ENCODE results near the gene ZNRF2. TPM values are rescaled to one million over a fixed set of nuclear protein-coding genes. Genes with fewer than 3 reads are reported as not detected.

The ZNRF2 gene
- total RNA-seq, 1 donor from 2014 or later: 13.8 TPM

- no peak for TF ChIP-seq CTCF (IDR thresholded peaks at IDR 0.05; ENCODE audit: unreplicated experiment)
- Mint-ChIP-seq H3K9me3 (ENCODE audit: low read depth) (no peaks in the 10 kb centered on the region), H3K4me3 (ENCODE audit: low read depth) (no peak overlapping the region), H3K4me1 (ENCODE audit: low read depth) (peaks cover 19% of the 10 kb centered on the region), H3K27ac (no peak overlapping the region), H3K27me3 (no peaks in the 10 kb centered on the region), H3K36me3 (ENCODE audit: insufficient read depth) (no peaks in the 10 kb centered on the region)
- no peak for DNase-seq (ENCODE audit: low spot score, unreplicated experiment)
Observed at GRCh38 chr7:30312178-30312577, 27.8 kb downstream of the ZNRF2 start.

- Mint-ChIP-seq H3K27me3 (no peaks in the 10 kb centered on the region), H3K36me3 (ENCODE audit: insufficient read depth) (no peaks in the 10 kb centered on the region), H3K27ac (no peak overlapping the region), H3K9me3 (ENCODE audit: low read depth) (no peaks in the 10 kb centered on the region), H3K4me3 (ENCODE audit: low read depth) (no peak overlapping the region), H3K4me1 (ENCODE audit: low read depth) (peaks cover 20% of the 10 kb centered on the region)
- TF ChIP-seq CTCF (IDR thresholded peaks at IDR 0.05; ENCODE audit: unreplicated experiment): no peak
- DNase-seq (ENCODE audit: low spot score, unreplicated experiment): no peak
Observed at GRCh38 chr7:30313348-30313747, 29.0 kb downstream of the ZNRF2 start.

GRCh38 chr7:30313793-30314192 lies 29.4 kb downstream of the ZNRF2 start:
- Mint-ChIP-seq H3K4me1 (ENCODE audit: low read depth) (peaks cover 20% of the 10 kb centered on the region), H3K27ac (peak overlapping the region; percentile 39), H3K9me3 (ENCODE audit: low read depth) (no peaks in the 10 kb centered on the region), H3K27me3 (no peaks in the 10 kb centered on the region), H3K36me3 (ENCODE audit: insufficient read depth) (no peaks in the 10 kb centered on the region), H3K4me3 (ENCODE audit: low read depth) (no peak overlapping the region)
- DNase-seq (ENCODE audit: low spot score, unreplicated experiment): no peak
- no peak for TF ChIP-seq CTCF (IDR thresholded peaks at IDR 0.05; ENCODE audit: unreplicated experiment)

- Mint-ChIP-seq H3K4me3 (ENCODE audit: low read depth) (no peak overlapping the region), H3K27ac (no peak overlapping the region), H3K27me3 (no peaks in the 10 kb centered on the region)
Observed at GRCh38 chr7:30315589-30315988, 31.2 kb downstream of the ZNRF2 start.

GRCh38 chr7:30320392-30320791 lies 36.0 kb downstream of the ZNRF2 start:
- Mint-ChIP-seq H3K9me3 (ENCODE audit: low read depth) (no peaks in the 10 kb centered on the region), H3K4me3 (ENCODE audit: low read depth) (no peak overlapping the region), H3K4me1 (ENCODE audit: low read depth) (peaks cover 6% of the 10 kb centered on the region)

More at GRCh38 chr7:30315589-30315988, 31.2 kb downstream of the ZNRF2 start:
- H3K36me3 Mint-ChIP-seq (ENCODE audit: insufficient read depth): no peaks in the 10 kb centered on the region
- no peak for TF ChIP-seq CTCF (IDR thresholded peaks at IDR 0.05; ENCODE audit: unreplicated experiment)
- DNase-seq (ENCODE audit: low spot score, unreplicated experiment): no peak
- peaks cover 12% of the 10 kb centered on the region for H3K4me1 Mint-ChIP-seq (ENCODE audit: low read depth)
- no peaks in the 10 kb centered on the region for H3K9me3 Mint-ChIP-seq (ENCODE audit: low read depth)

More at GRCh38 chr7:30320392-30320791, 36.0 kb downstream of the ZNRF2 start:
- no peak for DNase-seq (ENCODE audit: low spot score, unreplicated experiment)
- peaks cover 4% of the 10 kb centered on the region for H3K36me3 Mint-ChIP-seq (ENCODE audit: insufficient read depth)
- no peak for TF ChIP-seq CTCF (IDR thresholded peaks at IDR 0.05; ENCODE audit: unreplicated experiment)
- H3K27me3 Mint-ChIP-seq: no peaks in the 10 kb centered on the region
- H3K27ac Mint-ChIP-seq: no peak overlapping the region

Measured in progenitor cell of endocrine pancreas (in vitro differentiated cells).